Measurements from ENCODE around the gene ABCD3. TPM values are rescaled to one million over a fixed set of nuclear protein-coding genes. Genes with fewer than 3 reads are reported as not detected.

The ABCD3 gene
- total and polyA plus RNA-seq, 2 of the 13 experiments (the other 11 are each of a cell fraction or from before 2014, with no cell fraction given) = 27.5 to 166 TPM

GRCh38 chr1:94422115-94422820, 4.1 kb downstream of the ABCD3 start (continued):
- no peak for TF ChIP-seq ZFP62 (CRISPR knock-in tag; IDR thresholded peaks at IDR 0.05)
- TF ChIP-seq ZFAT (CRISPR knock-in tag; conservative IDR thresholded peaks at IDR 0.05) = no peak
- no peak for TF ChIP-seq ZKSCAN1 (IDR thresholded peaks at IDR 0.05; ENCODE audit: low read length)
- TF ChIP-seq GPBP1L1 (CRISPR knock-in tag; IDR thresholded peaks at IDR 0.05) = no peak
- no peak for TF ChIP-seq ZNF792 (CRISPR knock-in tag; IDR thresholded peaks at IDR 0.05)
- no peak for TF ChIP-seq HCFC1 (IDR thresholded peaks at IDR 0.05; ENCODE audit: low read depth, low read length)
- no peak for TF ChIP-seq MYPOP (CRISPR knock-in tag; IDR thresholded peaks at IDR 0.05)
- no peak for TF ChIP-seq AFF4 (CRISPR knock-in tag; IDR thresholded peaks at IDR 0.05)
- no peak for TF ChIP-seq JARID2 (CRISPR knock-in tag; IDR thresholded peaks at IDR 0.05; ENCODE audit: insufficient replicate concordance)
- no peak for TF ChIP-seq FOXK1 (CRISPR knock-in tag; IDR thresholded peaks at IDR 0.05; ENCODE audit: borderline replicate concordance, low read depth)
- TF ChIP-seq REL (CRISPR knock-in tag; conservative IDR thresholded peaks at IDR 0.05) = no peak
- no peak for TF ChIP-seq ZNF326 (CRISPR knock-in tag; IDR thresholded peaks at IDR 0.05; ENCODE audit: borderline replicate concordance)
- TF ChIP-seq FLYWCH1 (CRISPR knock-in tag; IDR thresholded peaks at IDR 0.05) = no peak
- TF ChIP-seq EZH2 (conservative IDR thresholded peaks at IDR 0.05; ENCODE audit: low read depth, low read length) = no peak
- no peak for TF ChIP-seq NR2F2 (IDR thresholded peaks at IDR 0.05; ENCODE audit: borderline replicate concordance, low read depth)
- TF ChIP-seq PTBP1 (IDR thresholded peaks at IDR 0.05; ENCODE audit: low read depth, low read length, poor library complexity, severe bottlenecking) = no peak
- no peak for TF ChIP-seq SRY (CRISPR knock-in tag; IDR thresholded peaks at IDR 0.05)
- peak; percentile 14 for TF ChIP-seq FOXA3 (CRISPR knock-in tag; IDR thresholded peaks at IDR 0.05)
- no peak for TF ChIP-seq CHD2 (IDR thresholded peaks at IDR 0.05; ENCODE audit: low read depth, low read length)
- TF ChIP-seq ZNF891 (CRISPR knock-in tag; IDR thresholded peaks at IDR 0.05) = no peak
- TF ChIP-seq HNRNPUL1 (IDR thresholded peaks at IDR 0.05; ENCODE audit: low read depth, low read length) = no peak

Data from HepG2 (cell line).